ENCODE data around the gene PARS2.

PARS2 gene

DNA sequence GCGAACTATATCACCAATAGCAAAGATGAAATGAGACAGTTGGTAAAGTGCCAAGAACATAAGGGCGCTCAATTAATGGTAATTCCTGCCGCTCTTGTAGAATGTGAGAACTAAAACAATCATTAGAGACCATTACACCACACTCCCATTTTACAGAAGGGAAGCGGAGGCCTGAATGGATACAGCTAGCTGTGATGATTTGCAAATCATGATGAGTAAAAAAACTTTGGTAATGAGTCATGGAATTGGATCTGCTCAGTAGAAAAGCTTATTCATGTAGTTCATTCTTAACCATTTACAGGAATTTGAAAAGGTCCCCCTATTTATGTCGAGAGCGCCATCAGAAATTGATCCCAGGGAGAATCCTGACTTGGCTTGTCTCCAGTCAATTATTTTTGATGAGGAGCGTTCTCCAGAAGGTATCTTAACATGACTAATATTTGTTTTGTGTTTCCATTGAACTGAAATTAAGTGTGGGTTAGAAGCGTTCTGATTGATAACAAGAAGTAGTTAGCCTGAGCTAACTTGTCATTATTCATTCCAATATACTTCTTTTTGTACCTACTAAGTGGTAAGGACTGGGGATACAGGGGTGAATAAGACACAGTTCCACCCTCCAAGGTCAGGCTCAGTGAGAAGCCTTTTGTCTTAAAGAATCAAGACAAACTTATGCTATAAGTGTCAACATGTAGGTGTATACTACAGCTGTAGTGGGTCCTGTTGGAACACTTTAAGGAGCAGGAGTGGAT, 47.9 kb downstream of the PARS2 start:
- no peak for DNase-seq

DNA sequence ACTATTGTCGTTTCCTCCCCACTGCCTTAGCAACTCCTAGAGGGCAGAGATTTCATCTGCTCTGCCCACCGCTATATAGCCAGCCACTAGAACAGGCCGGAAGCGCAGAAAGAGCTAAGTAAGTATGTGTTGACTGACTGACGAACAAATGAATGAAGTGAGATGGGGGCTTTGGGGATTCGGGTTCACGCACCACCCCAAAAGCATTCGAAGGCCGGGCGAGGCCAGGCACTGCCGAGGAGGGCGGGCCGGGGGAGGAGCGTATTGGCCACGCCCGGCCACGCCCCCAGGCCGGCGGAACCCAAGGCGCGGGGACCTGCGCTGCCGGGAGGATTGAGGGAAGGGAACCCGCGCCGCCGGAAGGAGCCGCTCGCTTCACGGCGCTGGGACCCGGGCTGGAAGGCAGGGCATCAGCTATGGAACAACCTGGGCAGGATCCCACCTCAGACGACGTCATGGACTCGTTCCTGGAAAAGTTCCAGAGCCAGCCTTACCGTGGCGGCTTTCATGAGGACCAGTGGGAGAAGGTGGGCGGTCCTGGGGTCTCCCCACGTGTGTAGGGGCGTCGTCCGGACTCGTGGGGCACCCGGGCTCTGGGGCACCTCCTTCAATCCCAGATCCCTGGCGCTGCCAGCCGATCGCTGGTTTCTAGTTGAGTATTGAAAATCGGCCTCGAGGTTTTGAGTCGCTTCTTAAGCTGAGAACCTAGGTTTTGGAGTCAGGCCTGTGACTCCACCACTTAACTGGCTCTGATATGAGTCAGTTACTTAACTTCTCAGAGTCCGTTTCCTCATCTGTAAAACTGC, 48.6 kb downstream of the PARS2 start, which contains the start of gene TTC4:
Gene TTC4 (plus strand): TSS at position 369 of the 806 bp plus-strand sequence. CDS start 48 bp downstream, at position 417.
- peak; percentile 90 for DNase-seq

DNA sequence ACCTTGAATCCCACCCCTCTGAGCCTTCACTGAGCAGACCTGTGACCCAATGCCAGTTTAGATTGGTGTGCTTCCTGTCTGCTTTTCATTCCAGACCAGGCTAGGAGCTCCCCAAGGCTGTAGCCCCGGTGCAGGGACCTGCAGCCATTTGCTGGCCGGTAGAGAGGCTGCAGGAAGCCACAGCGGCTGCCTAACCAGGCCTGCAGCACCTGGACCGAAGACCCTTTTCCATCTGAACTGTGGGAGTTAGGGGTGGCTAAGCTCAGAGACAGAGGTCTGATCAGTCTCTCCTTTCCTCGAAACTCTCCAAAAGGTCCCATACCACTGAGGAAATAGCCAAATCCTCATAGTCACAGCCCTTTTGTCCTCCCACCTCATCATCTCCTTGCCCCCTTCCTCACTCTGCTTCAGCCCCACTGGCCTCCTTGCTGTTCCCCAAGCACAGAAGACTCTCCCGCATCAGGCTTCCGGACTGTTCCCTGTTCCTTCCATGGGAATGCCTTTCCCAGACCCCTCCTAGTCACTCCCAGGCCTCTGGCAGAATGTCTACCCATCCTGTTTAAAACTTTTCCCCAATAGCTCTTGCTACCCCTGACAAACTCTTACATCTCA, 49.3 kb downstream of the PARS2 start:
- no peak for DNase-seq

DNA sequence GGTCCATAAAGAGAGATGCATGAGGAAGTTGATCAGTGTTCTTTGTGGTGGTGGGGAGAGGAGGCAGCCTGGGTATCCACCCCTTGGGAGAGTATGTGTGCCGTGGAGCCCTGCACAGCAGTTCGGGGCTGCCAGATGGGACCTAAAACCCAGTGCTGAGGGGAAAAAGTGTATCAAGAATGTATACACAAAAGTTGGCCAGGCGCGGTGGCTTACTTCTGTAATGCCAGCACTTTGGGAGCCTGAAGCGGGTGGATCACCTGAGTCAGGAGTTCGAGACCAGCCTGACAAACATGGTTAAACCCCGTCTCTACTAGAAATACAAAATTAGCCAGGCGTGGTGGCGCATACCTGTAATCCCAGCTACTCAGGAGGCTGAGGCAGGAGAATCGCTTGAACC, 52.8 kb downstream of the PARS2 start:
- no peak for DNase-seq

DNA sequence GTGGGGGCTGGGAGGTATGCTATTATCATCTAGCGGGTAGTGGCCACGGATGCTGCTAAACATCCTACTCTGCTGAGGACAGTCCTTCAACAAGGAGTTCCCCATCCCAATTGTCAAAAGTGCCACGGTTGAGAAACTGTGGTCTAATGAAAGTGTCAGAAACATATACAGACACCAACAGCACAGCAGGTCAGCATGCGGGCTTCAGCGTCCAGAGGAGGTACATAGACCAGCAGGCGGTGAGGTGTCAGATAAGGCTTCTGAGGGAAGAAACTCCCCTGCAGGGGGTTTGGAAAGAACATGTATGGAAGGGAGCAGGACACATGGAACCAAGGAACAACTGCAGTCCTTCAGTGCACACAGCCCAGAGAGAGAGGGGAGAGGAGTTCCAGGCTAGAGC, 53.5 kb downstream of the PARS2 start:
- no peak for DNase-seq

DNA sequence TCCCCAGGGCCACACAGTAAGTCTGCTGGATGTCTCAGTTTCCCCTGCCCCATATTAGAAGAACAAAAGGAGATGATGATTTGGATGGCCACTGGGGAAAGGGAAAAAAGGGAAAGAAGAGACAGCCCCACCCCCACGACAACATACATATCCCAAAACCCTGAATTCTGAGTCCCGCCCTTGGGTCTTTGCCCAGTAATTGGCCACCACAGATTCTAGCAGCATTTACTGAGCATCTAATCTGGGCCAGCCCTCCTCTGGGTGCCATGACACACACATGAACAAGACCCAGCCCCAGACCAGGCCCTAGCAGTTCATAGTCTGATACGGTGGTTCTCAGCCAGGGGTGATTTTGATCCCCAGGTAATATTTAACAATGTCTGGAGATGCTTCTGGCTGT, 53.9 kb downstream of the PARS2 start:
- no peak for DNase-seq

DNA sequence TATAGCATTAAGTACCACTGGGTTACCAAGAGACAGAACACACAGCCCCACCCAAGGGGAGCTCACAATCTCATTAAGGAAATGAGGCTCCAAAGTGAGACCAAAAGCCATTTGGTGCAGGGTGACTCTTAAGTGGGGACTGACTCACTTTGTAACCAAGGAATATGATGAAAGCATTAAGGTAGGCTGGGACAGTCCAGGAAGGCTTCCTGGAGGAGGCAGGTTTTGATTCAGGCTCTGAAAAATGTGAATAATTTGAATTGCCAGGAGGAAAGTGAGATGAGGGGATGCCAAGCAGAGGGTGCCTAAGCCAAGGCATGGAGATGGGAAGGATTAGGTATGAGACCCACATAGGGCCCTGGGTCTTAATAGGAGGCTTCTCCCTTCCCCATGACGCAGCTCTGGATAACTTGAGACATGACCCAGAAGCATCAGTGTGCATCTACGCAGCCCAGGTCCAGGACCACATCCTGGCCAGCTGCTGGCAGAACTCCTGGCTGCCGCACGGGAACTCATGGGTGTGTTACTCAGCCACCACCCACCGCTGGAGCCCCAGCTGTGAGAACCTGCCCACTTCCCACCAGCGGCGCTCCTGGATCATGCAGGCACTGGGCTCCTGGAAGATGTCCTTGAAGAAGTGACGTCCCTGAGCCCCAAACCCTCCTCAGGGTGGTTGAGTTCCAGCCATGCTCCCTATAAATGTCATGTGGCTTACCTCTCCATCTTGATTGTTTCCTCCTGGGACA, 54.6 kb downstream of the PARS2 start:
- no peak for DNase-seq

DNA sequence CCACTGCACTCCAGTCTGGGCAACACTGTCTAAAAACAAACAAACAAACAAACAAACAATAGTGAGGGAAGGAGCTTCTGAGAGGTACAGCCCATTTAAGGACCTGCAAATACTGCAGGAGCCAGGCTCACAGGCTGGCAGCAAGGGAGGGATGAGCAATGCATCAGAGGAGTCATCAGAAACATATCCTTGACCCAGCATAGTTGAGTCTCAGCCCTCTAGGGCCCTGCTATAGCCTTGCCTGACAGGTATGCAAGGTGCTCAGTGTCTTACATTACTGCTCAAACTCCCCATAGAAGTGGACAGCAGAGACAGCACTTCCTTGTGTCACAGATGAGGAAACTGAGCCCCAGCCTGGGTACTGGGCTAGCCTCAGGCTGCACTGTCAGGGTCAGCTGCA, 55.9 kb downstream of the PARS2 start:
- DNase-seq, result no peak
